NB4 (cell line): ENCODE results near the gene LGR5.

ENCODE experiments used
- POLR2A ChIP-seq: IDR thresholded peaks from 2 replicates; pipeline ENCODE4 v1.6.1; 2011; ENCODE audit warnings: mild to moderate bottlenecking; ENCODE audit not compliant: insufficient read length; ENCODE audit errors: extremely low read depth
- TF ChIP-seq, protein P1 (sequence below): IDR thresholded peaks from one replicate; pipeline ENCODE4 v1.5.1; 2012; ENCODE audit warnings: low read depth, low read length

DNA sequence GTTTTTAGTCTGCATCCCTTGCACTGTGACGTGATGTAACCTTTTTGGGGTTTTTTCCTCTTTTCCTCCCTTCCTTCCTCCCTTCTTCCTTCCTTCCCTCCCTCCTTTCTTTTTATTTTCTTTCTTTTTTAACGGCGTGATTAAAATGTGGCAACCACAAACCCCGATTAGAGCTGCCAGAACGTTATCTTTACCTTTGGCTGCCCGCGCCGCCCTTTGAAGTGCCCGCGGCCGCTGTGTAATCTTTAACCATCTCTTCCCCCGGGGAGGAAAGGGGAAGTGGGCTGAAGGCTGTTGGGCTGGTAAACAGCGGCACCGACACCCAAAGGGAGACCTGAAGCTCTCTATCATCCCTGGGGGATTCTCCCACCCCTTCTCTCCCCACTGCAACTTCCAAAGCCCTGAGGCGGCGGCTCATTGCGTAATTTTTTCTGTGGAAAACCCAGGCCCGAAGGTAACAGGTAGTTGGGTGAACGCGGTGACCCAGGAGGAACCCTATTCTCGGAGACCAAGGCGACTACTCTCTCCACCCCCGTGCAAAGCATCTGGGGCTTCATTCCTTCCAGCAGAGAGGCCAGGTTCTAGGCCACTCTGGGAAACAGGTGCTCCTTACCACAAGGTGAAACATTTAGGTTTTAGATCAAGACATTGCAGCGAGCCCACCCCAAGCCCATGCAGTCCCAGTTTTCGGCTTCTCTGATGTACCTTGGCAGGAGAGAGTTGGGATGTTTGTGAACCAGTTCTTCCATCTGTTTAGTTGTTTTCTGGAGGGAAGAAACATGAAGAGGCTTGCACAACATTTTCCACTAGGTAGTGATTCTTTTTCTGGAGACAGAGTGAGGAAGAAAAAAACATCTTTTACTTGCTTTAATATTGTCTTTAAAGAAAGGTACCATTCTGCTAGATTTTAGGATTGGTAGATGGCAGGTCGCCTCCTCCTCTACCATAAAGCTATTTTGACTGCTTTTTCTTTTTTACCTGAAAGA is 1.5 kb downstream of the LGR5 start:
- no peak for TF ChIP-seq POLR2A
- TF ChIP-seq, protein P1, sequence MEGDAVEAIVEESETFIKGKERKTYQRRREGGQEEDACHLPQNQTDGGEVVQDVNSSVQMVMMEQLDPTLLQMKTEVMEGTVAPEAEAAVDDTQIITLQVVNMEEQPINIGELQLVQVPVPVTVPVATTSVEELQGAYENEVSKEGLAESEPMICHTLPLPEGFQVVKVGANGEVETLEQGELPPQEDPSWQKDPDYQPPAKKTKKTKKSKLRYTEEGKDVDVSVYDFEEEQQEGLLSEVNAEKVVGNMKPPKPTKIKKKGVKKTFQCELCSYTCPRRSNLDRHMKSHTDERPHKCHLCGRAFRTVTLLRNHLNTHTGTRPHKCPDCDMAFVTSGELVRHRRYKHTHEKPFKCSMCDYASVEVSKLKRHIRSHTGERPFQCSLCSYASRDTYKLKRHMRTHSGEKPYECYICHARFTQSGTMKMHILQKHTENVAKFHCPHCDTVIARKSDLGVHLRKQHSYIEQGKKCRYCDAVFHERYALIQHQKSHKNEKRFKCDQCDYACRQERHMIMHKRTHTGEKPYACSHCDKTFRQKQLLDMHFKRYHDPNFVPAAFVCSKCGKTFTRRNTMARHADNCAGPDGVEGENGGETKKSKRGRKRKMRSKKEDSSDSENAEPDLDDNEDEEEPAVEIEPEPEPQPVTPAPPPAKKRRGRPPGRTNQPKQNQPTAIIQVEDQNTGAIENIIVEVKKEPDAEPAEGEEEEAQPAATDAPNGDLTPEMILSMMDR: no peak
